ENCODE results near the gene MAN2A2. TPM values are rescaled to one million over a fixed set of nuclear protein-coding genes. Genes with fewer than 3 reads are reported as not detected.
"Not testable (repeated sequence)": the region's sequence is repeated elsewhere in the genome, so short reads cannot be mapped to it uniquely, and the experiment has no call there.

The MAN2A2 gene
- total RNA-seq, 2 experiments from 2014 or later, result 98.1 to 99.2 TPM

DNA sequence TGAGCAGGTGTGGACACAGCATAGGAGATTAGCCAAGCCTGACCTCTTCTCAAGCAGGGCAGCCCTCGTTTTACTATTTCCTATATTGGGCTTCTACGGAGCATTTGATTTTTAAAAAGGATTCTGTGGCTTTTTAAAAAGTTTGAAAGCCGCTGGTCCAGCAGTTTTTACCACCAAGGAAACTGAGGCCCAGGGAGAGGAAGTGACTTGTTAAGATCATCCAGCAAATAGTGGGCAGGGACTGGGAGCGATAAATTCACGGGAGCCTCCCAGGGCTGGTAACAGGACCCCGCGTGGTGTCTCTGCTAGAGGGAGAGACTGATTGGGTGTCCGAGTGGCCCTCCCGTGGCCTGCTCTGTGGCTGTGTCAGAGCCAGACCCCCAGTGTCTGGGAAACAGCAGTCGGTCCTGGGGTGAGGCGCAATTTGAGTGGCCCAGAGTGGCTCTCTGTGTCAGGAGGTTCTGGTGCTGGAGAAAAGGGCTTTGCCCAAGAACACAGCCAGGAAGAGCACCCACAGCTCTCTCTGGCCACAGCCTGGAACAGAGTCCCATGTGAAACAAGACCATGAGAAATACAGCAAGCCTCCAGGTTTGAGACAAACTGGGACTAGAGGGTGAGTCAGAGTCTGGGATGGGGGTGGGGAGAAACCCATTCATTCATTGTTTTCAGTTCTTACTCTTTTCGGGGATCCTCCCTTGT lies 30.5 kb upstream of the MAN2A2 start:
- peaks cover 59% of the 10 kb centered on the region for H3K4me1 Mint-ChIP-seq (ENCODE audit: low read depth)
- no peaks in the 10 kb centered on the region for H3K9me3 Mint-ChIP-seq
- H3K4me3 Mint-ChIP-seq, result peak overlapping the region; percentile 93
- ChIA-PET POLR2A (interaction anchor here (1.0 to 4.7 kb wide), 9 partner anchors 12 to 156 kb away, joined by 3 to 63 read pairs (median 9); partner anchors contain the start of genes BLM, FES and HDDC3), CTCF (interaction anchor here (1.4 to 2.6 kb wide), 3 partner anchors 13 to 225 kb away, joined by 3 to 22 read pairs (median 6); no protein-coding TSS in a partner anchor)
- no peaks in the 10 kb centered on the region for H3K27me3 Mint-ChIP-seq
- H3K27ac Mint-ChIP-seq, result peak overlapping the region; percentile 99
- peaks cover 73% of the 10 kb centered on the region for H3K36me3 Mint-ChIP-seq
- DNase-seq, result peak; percentile 87
- intact Hi-C loops (cut with micrococcal nuclease), result loop anchor here (1.0 to 2.0 kb wide), 4 partner anchors 34 to 155 kb away; partner anchors contain the start of gene BLM

DNA sequence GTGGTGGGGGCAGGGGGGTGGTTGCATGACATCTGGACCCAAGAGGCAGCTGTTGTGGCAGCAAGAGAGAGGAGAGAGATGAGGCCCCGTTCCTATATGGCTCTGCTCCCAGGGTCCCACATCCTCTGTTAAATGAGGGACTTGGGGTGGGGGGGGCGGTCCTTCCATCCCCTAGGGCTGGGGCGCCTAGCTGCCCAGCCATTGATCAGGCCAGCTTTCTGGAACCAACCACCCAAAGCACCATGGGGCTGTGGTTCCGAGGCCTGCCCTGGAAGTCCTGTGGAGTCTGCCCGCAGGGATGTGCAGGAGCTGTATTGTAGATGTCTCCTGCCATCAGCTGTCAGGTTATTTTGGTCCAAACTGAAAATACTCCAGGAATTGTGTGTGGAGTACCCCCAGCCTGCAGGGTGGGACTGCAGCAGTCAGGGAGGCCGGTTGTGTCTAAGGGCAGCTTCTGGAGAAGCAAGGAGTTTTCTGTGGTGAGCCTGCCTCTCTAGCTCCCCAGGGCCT lies 29.6 kb upstream of the MAN2A2 start:
- CTCF ChIA-PET, result interaction anchor here (1.4 to 2.6 kb wide), 3 partner anchors 12 to 226 kb away, joined by 3 to 22 read pairs (median 6); no protein-coding TSS in a partner anchor

DNA sequence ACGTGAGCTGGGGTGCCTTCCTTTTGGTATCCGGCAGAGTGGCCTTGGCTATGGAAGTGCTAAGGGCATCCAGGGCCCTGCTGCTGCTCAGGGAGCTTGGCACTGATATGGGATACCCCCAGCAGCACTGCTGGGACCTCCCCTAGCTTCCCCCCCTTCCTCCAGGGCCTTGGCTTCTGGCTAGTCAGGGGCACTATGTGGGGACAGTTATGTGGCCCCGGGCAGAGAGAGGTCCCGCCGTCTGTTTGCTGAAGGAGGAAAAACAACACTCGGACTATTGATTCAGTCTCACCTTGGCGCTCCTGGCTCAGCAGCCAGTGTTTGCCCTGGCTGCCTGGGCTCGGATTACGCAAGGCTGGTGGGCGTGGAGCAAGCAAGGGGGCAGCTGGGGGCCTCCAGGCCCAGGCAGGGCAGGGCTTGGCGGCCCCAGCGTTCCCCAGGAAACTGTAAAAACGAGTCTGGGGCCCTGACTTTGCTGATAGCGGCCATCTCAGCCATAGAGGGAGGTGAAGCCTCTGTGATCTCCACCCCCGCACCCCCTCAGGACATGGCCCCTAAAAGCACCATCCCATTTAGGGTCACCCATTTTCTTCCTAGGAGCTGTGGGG lies 29.0 kb upstream of the MAN2A2 start:
- CTCF ChIA-PET, result interaction anchor here (1.4 to 2.6 kb wide), 3 partner anchors 12 to 226 kb away, joined by 3 to 22 read pairs (median 6); no protein-coding TSS in a partner anchor
- POLR2A ChIA-PET, result interaction anchor here (0.6 to 4.7 kb wide), 12 partner anchors 11 to 157 kb away, joined by 3 to 63 read pairs (median 9); partner anchors contain the start of genes BLM, FES and HDDC3
- Mint-ChIP-seq H3K9me3 (no peaks in the 10 kb centered on the region), H3K27me3 (no peaks in the 10 kb centered on the region), H3K27ac (peak overlapping the region; percentile 99), H3K36me3 (peaks cover 82% of the 10 kb centered on the region), H3K4me1 (ENCODE audit: low read depth) (peaks cover 45% of the 10 kb centered on the region), H3K4me3 (peak overlapping the region; percentile 93)
- intact Hi-C loops (cut with micrococcal nuclease), result loop anchor here (1.0 to 2.0 kb wide), 4 partner anchors 36 to 157 kb away; partner anchors contain the start of gene BLM
- DNase-seq, result no peak

More for the DNA sequence above, 29.6 kb upstream of the MAN2A2 start:
- peaks cover 51% of the 10 kb centered on the region for H3K4me1 Mint-ChIP-seq (ENCODE audit: low read depth)
- H3K27me3 Mint-ChIP-seq, result no peaks in the 10 kb centered on the region
- peak overlapping the region; percentile 99 for H3K27ac Mint-ChIP-seq
- DNase-seq, result no peak
- H3K4me3 Mint-ChIP-seq, result peak overlapping the region; percentile 93
- H3K36me3 Mint-ChIP-seq, result peaks cover 79% of the 10 kb centered on the region
- intact Hi-C loops (cut with micrococcal nuclease), result loop anchor here (1.0 to 2.0 kb wide), 4 partner anchors 35 to 156 kb away; partner anchors contain the start of gene BLM
- no peaks in the 10 kb centered on the region for H3K9me3 Mint-ChIP-seq
- POLR2A ChIA-PET, result interaction anchor here (0.8 to 4.7 kb wide), 12 partner anchors 12 to 156 kb away, joined by 3 to 63 read pairs (median 9); partner anchors contain the start of genes BLM, FES and HDDC3

DNA sequence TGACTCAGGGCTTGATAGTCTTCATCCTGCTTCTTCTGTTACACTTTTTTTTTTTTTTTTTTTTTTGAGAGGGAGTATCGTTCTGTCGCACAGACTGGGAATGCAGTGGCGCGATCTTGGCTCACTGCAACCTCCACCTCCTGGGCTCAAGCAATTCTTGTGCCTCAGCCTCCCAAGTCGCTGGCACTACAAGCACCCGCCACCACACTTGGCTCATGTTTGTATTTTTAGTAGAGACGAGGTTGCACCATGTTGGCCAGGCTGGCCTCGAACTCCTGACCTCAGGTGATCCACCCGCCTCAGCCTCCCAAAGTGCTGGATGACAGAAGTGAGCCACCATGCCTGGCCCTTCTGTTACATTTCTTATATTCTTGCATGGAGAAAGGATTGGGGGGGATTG lies 28.1 kb upstream of the MAN2A2 start:
- H3K9me3 Mint-ChIP-seq; DNase-seq; intact Hi-C loops (cut with micrococcal nuclease); H3K27me3 Mint-ChIP-seq: not testable (repeated sequence)
- H3K27ac Mint-ChIP-seq, result peak overlapping the region; percentile 99
- POLR2A ChIA-PET, result interaction anchor here (0.6 to 2.6 kb wide), 5 partner anchors 10 to 158 kb away, joined by 3 to 14 read pairs (median 9); partner anchors contain the start of genes BLM and FES
- H3K4me1 Mint-ChIP-seq (ENCODE audit: low read depth), result peaks cover 38% of the 10 kb centered on the region
- H3K36me3 Mint-ChIP-seq, result peaks cover 84% of the 10 kb centered on the region
- CTCF ChIA-PET, result interaction anchor here (1.8 to 2.6 kb wide), 2 partner anchors 11 kb away, joined by 9 to 22 read pairs; no protein-coding TSS in a partner anchor
- H3K4me3 Mint-ChIP-seq, result peak overlapping the region; percentile 52

DNA sequence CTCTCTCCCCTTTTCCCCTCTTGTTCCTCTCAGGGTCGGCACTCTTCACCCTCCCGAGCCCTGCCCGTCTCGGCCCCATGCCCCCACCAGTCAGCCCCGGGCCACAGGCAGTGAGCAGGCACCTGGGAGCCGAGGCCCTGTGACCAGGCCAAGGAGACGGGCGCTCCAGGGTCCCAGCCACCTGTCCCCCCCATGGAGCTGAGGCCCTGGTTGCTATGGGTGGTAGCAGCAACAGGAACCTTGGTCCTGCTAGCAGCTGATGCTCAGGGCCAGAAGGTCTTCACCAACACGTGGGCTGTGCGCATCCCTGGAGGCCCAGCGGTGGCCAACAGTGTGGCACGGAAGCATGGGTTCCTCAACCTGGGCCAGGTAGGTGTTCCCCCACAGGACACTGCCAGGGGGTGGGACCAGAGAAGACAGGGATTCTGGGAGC lies 27.5 kb upstream of the MAN2A2 start:
- POLR2A ChIA-PET, result interaction anchor here (0.6 kb wide), 1 partner anchor 21 kb away, joined by 3 read pairs; no protein-coding TSS in a partner anchor
- intact Hi-C loops (cut with micrococcal nuclease), result no loop called here

DNA sequence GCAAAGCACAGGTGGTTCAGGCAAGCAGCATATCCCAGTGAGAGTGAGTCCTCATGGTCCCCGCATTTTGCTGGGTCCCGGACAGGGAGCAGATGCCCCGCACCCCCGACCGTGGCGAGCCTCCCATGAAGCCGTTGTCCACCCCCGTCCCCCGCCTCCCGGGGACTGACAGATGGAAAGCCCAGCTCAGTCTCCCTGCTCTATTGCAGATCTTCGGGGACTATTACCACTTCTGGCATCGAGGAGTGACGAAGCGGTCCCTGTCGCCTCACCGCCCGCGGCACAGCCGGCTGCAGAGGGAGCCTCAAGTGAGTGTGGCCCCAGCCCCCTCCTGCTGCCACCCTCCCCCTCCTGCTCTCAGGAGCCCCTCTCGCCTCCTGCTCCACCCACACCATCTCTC lies 27.1 kb upstream of the MAN2A2 start:
- H3K27me3 Mint-ChIP-seq, result no peaks in the 10 kb centered on the region
- CTCF ChIA-PET, result interaction anchor here (1.8 kb wide), 1 partner anchor 10 kb away, joined by 9 read pairs; no protein-coding TSS in a partner anchor
- peak overlapping the region; percentile 37 for H3K4me3 Mint-ChIP-seq
- peaks cover 29% of the 10 kb centered on the region for H3K4me1 Mint-ChIP-seq (ENCODE audit: low read depth)
- DNase-seq, result no peak
- H3K27ac Mint-ChIP-seq, result peak overlapping the region; percentile 99
- POLR2A ChIA-PET, result no interaction called here
- intact Hi-C loops (cut with micrococcal nuclease), result no loop called here
- peaks cover 78% of the 10 kb centered on the region for H3K36me3 Mint-ChIP-seq
- H3K9me3 Mint-ChIP-seq, result no peaks in the 10 kb centered on the region

More for the DNA sequence above, 27.5 kb upstream of the MAN2A2 start:
- H3K4me1 Mint-ChIP-seq (ENCODE audit: low read depth), result peaks cover 33% of the 10 kb centered on the region
- no peaks in the 10 kb centered on the region for H3K9me3 Mint-ChIP-seq
- no peaks in the 10 kb centered on the region for H3K27me3 Mint-ChIP-seq
- no peak for DNase-seq
- peaks cover 82% of the 10 kb centered on the region for H3K36me3 Mint-ChIP-seq
- peak overlapping the region; percentile 99 for H3K27ac Mint-ChIP-seq
- CTCF ChIA-PET, result interaction anchor here (1.8 kb wide), 1 partner anchor 10 kb away, joined by 9 read pairs; no protein-coding TSS in a partner anchor
- peak overlapping the region; percentile 52 for H3K4me3 Mint-ChIP-seq

DNA sequence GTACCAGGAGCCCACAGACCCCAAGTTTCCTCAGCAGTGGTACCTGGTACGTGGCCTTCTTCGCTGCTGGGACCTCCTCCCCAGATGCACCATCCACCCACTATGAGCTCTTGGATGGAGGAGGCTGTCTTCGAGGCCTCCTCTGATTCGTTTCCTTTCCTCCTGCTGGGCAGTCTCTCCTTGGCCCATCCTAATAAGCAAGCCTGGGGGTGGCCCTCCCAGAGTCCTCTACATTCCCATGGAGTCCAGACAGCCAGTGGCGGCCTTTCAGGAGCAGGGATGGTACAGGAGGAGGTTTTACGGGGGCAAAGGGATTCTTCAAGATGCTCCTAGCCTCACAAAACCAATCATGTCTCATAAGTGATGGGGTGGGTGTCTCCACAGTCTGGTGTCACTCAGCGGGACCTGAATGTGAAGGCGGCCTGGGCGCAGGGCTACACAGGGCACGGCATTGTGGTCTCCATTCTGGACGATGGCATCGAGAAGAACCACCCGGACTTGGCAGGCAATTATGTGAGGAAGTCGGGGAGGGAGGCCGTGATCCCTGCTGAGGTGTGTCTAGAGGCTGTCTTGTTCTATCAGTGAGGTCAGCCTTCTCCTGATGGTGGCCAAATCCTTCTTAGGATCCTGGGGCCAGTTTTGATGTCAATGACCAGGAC lies 26.5 kb upstream of the MAN2A2 start:
- H3K36me3 Mint-ChIP-seq, result peaks cover 80% of the 10 kb centered on the region
- no peak for DNase-seq
- H3K27ac Mint-ChIP-seq, result peak overlapping the region; percentile 66
- ChIA-PET CTCF (interaction anchor here (1.8 kb wide), 1 partner anchor 9 kb away, joined by 9 read pairs; no protein-coding TSS in a partner anchor), POLR2A (no interaction called here)
- no peaks in the 10 kb centered on the region for H3K9me3 Mint-ChIP-seq
- H3K4me1 Mint-ChIP-seq (ENCODE audit: low read depth), result peaks cover 29% of the 10 kb centered on the region
- peak overlapping the region; percentile 37 for H3K4me3 Mint-ChIP-seq
- no peaks in the 10 kb centered on the region for H3K27me3 Mint-ChIP-seq
- intact Hi-C loops (cut with micrococcal nuclease), result no loop called here

DNA sequence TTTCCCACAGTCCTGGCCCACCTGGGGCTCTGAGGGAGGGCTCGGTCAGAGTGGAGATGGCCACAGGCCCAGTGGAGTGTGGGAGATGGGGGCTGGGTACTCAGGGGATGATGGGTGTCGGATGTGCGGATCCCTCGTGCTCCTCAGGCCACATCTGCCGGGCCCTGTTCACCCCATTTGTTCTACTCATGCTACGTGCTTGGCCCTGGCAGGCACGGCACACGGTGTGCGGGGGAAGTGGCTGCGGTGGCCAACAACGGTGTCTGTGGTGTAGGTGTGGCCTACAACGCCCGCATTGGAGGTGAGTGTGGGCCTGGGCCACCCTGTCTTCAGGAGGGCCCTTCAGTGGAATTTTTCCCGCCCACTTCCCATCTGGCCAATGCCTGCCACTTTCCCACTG lies 25.8 kb upstream of the MAN2A2 start:
- no peaks in the 10 kb centered on the region for H3K9me3 Mint-ChIP-seq
- POLR2A ChIA-PET, result no interaction called here
- H3K27me3 Mint-ChIP-seq, result no peaks in the 10 kb centered on the region
- DNase-seq, result no peak
- no peak overlapping the region for H3K4me3 Mint-ChIP-seq
- peaks cover 81% of the 10 kb centered on the region for H3K36me3 Mint-ChIP-seq
- CTCF ChIA-PET, result no interaction called here
- intact Hi-C loops (cut with micrococcal nuclease), result no loop called here
- peak overlapping the region; percentile 66 for H3K27ac Mint-ChIP-seq
- H3K4me1 Mint-ChIP-seq (ENCODE audit: low read depth), result peaks cover 29% of the 10 kb centered on the region

DNA sequence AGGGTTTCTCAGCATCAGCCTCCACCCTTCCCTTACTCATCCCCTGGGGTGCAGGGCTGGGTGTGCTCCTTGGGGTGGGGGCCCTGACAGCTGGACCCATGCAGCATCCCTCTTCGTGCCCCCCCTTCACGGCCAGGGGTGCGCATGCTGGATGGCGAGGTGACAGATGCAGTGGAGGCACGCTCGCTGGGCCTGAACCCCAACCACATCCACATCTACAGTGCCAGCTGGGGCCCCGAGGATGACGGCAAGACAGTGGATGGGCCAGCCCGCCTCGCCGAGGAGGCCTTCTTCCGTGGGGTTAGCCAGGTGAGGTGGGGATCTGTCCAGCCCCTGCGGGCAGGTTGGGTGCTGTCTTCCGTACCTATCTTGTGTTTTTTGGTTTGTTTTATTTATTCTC lies 25.1 kb upstream of the MAN2A2 start:
- H3K4me3 Mint-ChIP-seq, result no peak overlapping the region
- ChIA-PET POLR2A (no interaction called here), CTCF (no interaction called here)
- H3K9me3 Mint-ChIP-seq, result no peaks in the 10 kb centered on the region
- H3K36me3 Mint-ChIP-seq, result peaks cover 78% of the 10 kb centered on the region
- intact Hi-C loops (cut with micrococcal nuclease), result no loop called here
- peaks cover 24% of the 10 kb centered on the region for H3K4me1 Mint-ChIP-seq (ENCODE audit: low read depth)
- DNase-seq, result no peak
- no peaks in the 10 kb centered on the region for H3K27me3 Mint-ChIP-seq
- H3K27ac Mint-ChIP-seq, result peak overlapping the region; percentile 66

DNA sequence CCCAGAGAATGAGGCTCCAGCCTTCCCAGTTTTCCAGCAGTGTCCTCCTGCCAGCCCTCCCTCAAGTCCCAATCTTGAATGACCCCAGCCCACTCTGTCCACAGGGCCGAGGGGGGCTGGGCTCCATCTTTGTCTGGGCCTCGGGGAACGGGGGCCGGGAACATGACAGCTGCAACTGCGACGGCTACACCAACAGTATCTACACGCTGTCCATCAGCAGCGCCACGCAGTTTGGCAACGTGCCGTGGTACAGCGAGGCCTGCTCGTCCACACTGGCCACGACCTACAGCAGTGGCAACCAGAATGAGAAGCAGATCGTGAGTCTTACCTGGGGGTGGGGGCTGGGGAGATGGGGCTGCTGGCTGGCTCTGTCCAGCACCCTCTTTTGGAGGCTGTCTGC lies 24.4 kb upstream of the MAN2A2 start:
- Mint-ChIP-seq H3K27me3 (no peaks in the 10 kb centered on the region), H3K4me1 (ENCODE audit: low read depth) (peaks cover 23% of the 10 kb centered on the region), H3K27ac (no peak overlapping the region), H3K9me3 (no peaks in the 10 kb centered on the region), H3K4me3 (no peak overlapping the region), H3K36me3 (peaks cover 71% of the 10 kb centered on the region)
- intact Hi-C loops (cut with micrococcal nuclease), result no loop called here
- CTCF ChIA-PET, result no interaction called here
- DNase-seq, result no peak
- POLR2A ChIA-PET, result no interaction called here

DNA sequence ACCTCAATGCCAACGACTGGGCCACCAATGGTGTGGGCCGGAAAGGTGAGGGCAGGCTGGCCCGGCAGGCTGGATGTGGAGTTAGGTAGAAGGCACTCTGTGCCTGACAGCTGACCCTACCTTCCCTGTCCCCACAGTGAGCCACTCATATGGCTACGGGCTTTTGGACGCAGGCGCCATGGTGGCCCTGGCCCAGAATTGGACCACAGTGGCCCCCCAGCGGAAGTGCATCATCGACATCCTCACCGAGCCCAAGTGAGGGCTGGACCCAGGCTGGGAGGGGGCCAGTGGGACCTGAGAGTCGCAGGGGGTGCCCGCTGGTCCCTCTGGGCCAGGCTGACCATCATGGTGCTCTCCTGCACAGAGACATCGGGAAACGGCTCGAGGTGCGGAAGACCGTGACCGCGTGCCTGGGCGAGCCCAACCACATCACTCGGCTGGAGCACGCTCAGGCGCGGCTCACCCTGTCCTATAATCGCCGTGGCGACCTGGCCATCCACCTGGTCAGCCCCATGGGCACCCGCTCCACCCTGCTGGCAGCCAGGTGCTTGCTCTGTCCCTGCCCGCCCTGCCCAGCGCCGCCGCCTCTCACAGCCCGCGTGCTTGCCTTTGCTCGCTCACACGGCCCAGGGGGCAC lies 23.3 kb upstream of the MAN2A2 start:
- peak overlapping the region; percentile 44 for H3K27ac Mint-ChIP-seq

More for the DNA sequence above, 23.3 kb upstream of the MAN2A2 start:
- DNase-seq, result no peak
- CTCF ChIA-PET, result no interaction called here
- H3K36me3 Mint-ChIP-seq, result peaks cover 61% of the 10 kb centered on the region
- H3K9me3 Mint-ChIP-seq, result no peaks in the 10 kb centered on the region
- peaks cover under 1% of the 10 kb centered on the region for H3K27me3 Mint-ChIP-seq
- H3K4me3 Mint-ChIP-seq, result no peak overlapping the region
- H3K4me1 Mint-ChIP-seq (ENCODE audit: low read depth), result peaks cover 16% of the 10 kb centered on the region
- POLR2A ChIA-PET, result no interaction called here
- intact Hi-C loops (cut with micrococcal nuclease), result loop anchor here (10.0 kb wide), 1 partner anchor 555 kb away; no protein-coding TSS in a partner anchor
